ENCODE measurements around the gene ZNF33B. TPM values are rescaled to one million over a fixed set of nuclear protein-coding genes. Genes with fewer than 3 reads are reported as not detected.
"Not testable (repeated sequence)": the region's sequence is repeated elsewhere in the genome, so short reads cannot be mapped to it uniquely, and the experiment has no call there.

ZNF33B gene
- total RNA-seq, 1 donor from 2014 or later: 8.1 TPM

DNA sequence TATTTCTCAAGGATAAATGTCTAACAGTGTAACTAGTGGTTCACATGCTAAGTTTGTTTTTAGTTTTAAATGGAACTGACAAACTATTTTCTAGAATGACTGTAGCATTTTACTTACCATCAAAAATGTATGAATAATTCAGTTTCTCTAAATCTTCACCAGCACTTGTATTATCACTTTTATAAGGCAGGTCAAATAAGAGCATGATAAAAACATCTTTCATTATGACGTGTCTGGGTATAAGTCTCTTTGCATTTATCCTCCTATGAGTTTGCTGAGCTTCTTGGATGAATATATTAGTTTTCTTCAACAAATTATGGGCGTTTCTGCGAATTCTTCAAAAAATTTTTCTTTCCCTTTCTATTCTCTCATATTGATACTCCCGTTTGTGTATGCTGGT lies 19.9 kb downstream of the ZNF33B start:
- DNase-seq (ENCODE audit: extremely low read depth, low read depth, low spot score): no peak

DNA sequence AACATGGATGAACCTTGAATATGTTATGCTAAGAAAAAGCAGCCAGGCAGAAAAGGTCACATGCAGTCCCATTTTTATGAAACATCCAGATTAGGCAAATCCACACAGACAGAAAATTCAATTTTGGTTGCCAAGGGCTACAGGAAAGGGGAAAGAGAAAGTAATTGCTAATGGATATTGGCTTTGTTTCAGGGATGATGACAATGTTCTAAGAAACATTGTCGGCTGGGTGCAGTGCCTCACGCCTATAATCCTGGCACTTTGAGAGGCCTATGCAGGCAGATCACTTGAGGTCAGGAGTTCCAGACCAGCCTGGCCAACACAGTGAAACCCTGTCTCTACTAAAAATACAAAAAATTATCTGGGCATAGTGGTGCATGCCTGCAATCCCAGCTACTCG lies 23.0 kb downstream of the ZNF33B start:
- no peak for DNase-seq (ENCODE audit: extremely low read depth, low read depth, low spot score)

DNA sequence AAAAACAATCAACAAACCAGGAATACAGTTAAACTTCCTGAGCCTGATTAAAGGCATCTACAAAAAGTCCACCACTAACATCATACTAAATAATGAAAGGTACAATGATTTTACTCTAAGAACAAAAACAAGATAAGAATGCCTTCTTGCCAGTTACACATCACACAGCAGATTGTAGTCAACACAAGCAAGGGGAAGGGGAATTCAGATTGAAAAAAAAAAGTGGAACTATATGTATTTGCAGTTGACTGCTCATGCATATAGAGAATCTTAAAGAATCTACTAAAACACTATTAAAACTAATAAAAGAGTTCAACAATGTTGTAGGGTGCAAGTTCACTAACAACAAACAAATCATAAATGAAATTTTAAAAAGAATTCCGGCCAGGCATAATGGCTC lies 28.5 kb downstream of the ZNF33B start:
- DNase-seq (ENCODE audit: extremely low read depth, low read depth, low spot score): no peak

DNA sequence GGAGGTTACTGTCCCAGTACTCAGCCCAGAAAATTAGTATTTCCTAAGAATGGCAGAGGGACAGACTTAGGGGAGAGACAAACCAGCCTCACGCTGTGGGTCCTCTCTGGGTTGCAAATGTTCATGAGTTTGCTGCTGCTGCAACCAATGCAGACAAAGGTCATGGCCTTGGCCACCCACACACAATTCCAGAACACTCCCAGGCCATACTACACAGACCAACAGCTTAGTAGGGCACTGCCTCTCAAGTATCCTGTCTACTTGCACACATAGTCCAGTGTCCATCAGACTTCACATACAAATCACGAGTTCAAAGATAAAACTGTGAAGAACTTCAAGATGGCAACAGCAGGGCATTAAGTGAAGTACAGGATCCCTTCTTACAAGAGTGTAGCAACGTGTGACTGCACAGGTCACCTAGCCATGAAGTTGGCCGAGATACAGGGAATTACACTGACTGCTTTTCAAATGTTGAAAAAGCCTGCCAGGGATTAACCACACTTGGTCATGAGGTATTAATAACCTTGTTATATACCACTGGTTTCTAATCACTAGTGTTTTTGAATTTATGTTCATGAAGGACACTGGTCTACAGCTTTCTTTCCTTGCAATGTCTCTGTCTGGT lies 40.0 kb downstream of the ZNF33B start:
- no peak for DNase-seq (ENCODE audit: extremely low read depth, low read depth, low spot score)

DNA sequence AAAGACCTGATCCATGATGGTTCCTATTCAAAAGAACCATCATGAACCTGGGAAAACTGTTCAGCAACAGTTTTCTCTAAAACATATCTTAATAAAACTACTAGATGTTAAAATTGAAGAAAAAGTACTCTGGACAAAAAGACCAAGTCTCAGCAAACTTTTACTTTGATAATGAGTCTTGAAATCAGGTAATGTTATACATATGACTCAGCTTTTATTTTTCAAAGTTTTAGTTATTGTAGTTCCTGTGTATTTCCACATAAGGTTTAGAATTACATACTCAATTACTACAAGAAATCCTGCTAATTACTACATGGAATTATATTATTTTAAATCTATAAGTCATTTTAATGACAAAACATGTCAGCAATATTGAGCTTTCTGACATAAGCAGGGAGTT lies 42.2 kb downstream of the ZNF33B start:
- no peak for DNase-seq (ENCODE audit: extremely low read depth, low read depth, low spot score)

DNA sequence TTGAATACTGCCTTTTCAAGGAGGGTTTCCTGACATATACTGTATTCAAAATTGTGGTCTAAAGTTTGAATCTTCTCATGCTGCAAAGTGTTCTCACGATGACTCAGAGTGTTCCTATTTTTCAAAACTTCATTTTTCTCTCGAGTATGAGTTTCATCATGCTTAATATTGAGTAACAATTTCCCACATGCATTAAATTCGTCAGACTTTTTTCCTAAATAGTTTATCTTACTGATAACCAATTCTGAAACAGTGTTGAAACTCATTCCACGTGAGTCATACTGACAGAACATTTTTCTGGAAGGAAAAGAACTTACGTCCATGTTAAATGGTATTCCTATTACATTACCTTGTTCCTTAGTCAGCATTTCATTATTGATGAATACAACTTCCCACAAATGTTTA lies 44.1 kb downstream of the ZNF33B start:
- DNase-seq (ENCODE audit: extremely low read depth, low read depth, low spot score): no peak

DNA sequence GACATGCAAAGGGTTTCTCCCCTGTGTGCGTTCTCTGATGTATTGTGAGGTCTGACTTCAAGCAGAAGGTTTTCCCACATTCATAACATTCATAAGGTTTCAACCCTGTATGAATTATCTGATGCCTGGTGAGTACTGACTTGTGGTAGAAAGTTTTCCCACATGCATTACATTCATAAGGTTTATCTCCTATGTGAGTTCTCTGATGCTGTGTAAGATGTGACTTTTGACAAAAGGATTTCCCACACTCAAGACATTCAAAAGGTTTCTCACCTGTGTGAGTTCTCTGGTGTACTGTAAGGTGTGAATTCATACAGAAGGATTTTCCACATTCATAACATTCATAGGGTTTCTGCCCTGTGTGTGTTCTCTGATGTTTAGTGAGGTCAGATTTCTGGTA lies 45.1 kb downstream of the ZNF33B start:
- DNase-seq (ENCODE audit: extremely low read depth, low read depth, low spot score): no peak

DNA sequence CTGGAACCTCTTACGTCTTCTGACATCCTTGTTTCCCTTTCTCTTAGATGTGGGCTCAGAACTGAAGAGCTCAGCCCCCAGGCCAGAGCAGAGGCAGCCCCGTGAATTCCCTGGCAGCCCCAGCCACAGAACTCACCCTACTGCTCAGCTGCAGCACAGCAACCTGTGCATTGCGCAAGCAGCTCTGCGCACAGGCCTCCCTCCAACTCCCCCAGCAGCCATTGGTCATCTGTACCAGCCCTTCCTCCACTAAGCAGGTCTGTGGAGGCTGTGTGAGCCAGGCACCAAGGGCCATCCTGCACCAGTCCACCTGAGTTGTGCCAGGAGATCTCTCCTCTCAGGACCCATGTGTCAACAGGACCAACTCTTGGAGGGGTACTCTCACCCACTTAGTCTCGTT lies 54.5 kb downstream of the ZNF33B start:
- DNase-seq (ENCODE audit: extremely low read depth, low read depth, low spot score): no peak

DNA sequence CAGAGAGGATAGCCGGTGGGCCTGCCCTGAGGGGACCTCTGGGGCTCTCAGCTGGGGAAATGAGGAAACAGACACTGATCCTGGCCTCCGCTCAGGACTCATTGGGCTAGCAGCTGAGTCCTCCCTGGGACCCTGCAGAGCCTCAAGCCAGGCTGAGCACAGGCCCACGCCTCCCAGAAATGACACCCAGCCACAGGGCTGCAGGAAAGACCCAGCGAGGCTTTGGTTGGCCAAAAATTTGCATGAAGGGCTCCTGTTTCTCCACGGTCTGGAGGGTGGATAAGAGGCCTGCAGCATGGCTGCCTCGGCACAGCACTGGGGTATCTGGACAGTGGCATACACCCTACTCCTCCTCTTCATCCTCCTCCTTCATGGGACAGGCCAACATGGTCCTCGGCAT lies 60.4 kb downstream of the ZNF33B start:
- DNase-seq (ENCODE audit: extremely low read depth, low read depth, low spot score): no peak

DNA sequence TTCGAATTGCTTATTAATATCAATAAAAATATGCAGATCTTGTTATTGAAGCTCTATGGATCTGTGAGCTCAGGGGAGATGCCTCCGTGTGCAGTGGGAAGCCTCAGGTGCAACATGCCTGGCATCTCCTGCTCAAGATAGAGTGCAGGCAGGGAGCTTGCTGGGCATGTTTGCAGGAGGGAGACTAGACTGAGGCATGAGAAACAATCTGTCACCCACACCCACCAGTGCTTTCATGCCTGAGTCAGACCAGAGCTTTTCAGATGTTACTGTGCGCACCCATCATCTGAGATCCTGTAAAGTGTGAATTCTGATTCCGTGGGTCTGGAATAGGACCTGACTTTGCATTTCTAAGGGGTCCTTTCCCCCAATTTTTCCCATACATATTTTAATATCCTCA lies 62.0 kb downstream of the ZNF33B start:
- no peak for DNase-seq (ENCODE audit: extremely low read depth, low read depth, low spot score)

DNA sequence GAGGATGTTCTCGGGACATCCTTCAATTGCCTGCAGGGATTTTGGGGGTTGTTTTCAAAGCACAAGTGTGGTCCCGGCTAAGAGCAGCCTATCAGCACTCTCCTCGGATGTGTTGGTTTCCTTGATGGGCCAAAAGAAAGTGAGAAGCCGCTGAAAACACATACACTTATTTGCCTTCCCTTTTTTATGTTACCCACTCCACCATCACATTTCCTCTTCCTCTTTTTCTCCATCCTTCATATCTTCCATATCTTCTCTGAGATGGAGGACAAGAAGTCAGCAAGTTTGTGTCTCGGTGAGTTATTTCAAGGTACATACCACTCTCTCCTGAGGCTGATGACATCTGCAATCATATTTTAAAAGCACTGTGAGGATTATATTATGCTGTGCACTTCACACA lies 64.0 kb downstream of the ZNF33B start:
- DNase-seq (ENCODE audit: extremely low read depth, low read depth, low spot score): no peak

DNA sequence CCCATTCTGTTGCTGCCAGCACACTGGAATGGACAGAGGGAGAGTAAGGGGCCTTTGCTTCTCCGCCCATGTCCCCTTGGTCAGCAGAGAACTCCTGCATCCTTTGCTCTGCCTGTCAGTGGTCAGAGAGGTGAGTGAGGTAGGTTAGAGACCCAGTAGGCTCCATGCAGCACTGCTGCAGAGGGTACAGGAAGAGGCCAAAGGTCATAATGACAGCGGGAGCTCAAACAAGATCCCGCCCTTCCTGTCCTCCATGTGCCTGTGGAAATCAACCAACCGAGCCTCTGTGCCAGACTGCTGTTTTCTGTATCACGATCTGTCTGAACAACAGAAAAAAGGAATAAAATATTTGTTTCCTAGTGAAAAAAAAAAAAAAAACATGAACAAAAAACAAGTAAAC lies 81.4 kb downstream of the ZNF33B start:
- DNase-seq (ENCODE audit: extremely low read depth, low read depth, low spot score): no peak

DNA sequence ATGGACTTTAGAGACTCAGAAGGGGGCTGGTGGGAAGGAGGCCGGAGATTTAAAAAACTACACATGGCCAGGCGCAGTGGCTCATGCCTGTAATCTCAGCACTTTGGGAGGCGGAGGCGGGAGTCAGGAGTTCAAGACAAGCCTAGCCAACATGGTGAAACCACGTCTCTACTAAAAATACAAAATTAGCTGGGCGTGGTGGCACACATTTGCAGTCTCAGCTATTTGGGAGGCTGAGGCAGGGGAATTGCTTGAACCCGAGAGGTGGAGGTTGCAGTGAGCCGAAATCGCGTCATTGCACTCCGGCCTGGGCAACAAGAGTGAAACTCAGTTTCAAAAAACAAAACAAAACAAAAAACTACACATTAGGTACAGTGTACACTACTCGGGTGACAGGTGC lies 84.8 kb downstream of the ZNF33B start:
- DNase-seq (ENCODE audit: extremely low read depth, low read depth, low spot score): not testable (repeated sequence)

DNA sequence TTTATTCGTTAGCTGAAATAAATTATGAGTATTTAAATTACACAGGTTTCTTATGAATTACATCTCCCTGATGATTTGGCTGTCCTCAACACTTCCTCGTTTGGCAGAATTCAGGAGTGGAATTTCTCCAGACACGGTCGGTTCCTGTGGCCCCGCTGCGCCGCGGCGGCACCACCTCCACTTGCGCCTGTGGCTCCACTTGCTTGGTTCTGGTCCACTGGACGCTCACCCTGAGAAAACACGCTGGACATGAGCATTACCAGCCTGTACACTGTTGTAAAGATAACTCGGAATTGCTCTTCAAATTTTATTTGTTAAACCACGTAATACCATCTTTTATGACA lies 85.3 kb downstream of the ZNF33B start:
- DNase-seq (ENCODE audit: extremely low read depth, low read depth, low spot score): no peak

DNA sequence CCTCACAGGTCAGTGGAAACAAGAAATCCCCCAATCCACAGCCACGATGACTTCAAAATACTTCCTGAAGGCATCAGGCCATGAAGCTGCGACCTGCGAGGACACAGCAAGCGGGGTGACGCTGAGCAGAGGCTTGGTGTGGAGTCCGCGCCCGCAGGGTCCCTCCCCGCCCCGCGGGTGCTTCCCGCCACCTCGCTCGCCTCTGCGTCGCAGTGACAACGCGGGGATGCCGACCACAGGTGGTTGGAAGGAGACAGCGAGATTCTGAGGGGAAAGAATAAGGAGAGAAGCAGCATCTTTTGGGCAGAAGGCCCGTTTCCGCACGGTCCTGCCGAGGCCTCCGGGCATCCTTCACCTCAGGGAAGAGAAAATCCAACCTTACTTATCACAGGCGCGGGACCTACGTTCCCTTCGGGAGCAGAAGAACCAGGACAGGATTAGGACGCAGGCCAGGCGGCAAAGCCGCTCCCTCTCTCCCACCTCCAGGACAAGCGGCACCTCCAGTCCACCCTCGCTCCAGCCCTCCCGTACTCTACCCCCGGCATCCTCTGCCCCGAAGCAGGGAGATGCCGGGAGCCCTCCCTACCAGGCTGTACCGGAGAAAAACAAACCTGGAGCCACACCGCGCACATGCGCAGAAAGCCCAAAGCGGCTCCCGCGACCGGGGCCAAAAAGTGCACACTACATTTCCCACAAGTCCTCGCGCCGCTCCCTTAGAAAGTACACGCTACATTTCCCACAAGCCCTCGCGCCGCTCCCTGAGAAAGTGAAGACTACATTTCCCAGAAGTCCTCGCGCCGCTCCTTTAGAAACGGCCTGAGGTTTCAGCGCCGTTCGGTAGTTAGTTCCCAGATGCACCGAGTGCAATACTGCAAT lies 85.9 kb downstream of the ZNF33B start:
- DNase-seq (ENCODE audit: extremely low read depth, low read depth, low spot score): peak; percentile 89

DNA sequence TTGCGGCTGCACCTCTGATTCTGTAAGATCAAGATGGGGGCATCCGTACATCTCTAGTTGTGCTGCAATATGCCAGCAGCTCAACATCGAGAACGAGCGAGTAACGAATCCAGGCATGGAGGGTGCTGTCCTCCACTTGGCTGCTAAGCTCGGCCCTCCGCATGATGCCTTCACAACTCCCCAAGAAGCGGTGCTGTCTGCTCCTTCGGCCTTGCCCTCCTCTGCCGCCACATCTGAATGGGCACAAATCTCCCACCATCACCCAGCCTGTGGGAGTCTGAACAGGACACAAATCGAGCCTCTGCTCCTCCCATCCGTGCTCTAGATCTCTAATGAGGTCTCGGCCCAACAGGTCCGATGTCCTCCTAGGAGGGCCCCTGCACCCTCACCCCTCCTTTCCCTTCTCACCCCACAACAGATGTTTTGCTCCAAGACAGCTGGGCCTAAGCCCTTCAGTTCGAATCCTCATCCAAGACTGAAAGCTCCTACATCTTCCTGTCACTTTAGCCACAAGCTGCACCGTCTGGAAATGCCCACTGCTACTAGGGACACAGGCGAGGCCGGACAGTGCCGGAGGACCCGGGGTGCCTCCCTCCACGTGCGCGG lies 86.7 kb downstream of the ZNF33B start:
- DNase-seq (ENCODE audit: extremely low read depth, low read depth, low spot score): no peak

DNA sequence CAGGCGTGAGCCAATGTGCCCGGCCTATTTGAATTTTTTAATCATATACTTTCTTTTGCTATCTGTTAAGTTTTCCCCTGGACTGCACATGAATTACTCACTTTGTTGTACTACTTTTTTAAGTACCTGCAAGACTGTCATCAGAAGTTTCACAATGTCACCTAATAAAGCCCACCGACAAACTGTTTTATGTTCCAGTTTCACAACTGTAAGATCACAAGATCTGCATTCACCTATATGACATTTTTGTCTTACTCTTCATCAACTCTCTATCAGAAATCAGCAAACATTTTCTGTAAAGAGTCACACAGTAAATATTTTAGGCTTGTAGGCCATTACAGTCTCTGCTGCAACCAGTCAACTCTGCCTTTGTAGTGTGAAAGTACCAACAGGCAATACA lies 88.5 kb downstream of the ZNF33B start:
- no peak for DNase-seq (ENCODE audit: extremely low read depth, low read depth, low spot score)

DNA sequence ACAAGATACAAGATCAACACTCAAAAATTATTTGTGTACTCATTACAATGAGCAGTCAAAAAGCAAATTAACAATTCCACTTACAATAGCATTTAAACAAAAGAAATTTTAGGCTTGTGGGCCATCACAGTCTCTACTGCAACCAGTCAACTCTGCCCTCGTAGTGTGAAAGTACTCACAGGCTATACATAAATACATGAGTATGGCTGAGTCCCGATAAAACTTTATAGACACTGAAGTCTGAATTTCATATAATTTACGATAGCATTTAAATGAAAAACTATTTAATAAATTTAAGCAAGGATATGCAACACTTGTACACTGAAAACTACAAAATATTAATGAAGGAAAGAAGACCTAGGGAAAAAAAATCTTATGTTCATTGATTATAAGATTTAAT lies 90.1 kb downstream of the ZNF33B start:
- no peak for DNase-seq (ENCODE audit: extremely low read depth, low read depth, low spot score)

DNA sequence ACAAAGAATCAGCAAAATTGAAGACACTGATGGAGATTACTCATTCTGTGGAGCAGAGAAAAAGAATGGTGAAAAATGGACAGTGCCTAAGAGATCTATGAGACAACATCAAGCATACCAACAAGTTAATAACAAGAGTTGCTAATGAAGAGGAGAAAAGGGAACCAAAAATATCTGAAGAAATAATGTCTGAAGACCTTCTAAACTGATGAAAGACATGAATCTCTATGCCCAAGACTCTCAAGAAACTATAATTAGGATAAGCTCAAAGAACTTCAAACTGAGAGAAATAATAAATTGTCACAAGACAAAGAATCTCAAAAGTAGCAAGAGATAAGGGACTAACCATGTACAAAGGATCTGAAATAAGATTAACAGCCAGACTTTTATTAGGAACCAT lies 93.4 kb downstream of the ZNF33B start:
- no peak for DNase-seq (ENCODE audit: extremely low read depth, low read depth, low spot score)

DNA sequence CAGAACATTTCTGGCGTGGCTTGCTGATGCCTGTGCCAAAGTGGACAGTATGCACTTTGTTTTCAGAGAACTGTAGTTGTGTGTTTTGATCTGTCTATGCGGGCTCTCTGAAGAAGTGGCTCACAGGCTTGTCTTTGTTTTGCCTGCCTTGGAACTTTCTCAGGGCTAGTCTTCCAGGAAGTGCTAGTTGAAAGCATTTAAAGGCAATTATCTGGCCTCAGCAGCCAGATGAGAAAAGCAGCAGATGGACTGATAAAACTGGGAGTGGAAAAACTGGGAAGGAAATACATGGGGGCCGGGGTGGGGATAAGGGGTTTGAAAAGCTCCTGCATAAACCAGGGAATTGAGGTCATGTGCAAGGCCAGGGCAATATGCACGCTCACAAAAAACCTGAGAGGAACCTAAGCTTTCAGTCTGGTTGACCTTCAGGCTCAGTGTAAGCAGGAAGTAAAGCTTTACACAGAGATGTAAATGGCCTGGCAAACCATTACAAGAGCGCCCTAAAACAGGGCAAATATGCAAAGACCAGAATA lies 94.5 kb downstream of the ZNF33B start:
- no peak for DNase-seq (ENCODE audit: extremely low read depth, low read depth, low spot score)
